HepG2 (cell line): ENCODE data around the gene ERCC5. TPM values are rescaled to one million over a fixed set of nuclear protein-coding genes. Genes with fewer than 3 reads are reported as not detected.

Experiments
- ATAC-seq: fragments of 200-7000 bp; cut with Tn5 transposase; 3 replicates; pipeline ENCODE4 v1.9.1; 2020; ENCODE audit warnings: mild to moderate bottlenecking, moderate library complexity
- BruUV-seq: library from RNA; stranded (reverse); fragments of 400-500 nt; replicated peaks from 2 replicates; lab custom pipeline; 2021; lab: Mats Ljungman, UMichigan
- CTCF ChIA-PET: fragments of 300-600 bp; formaldehyde crosslinking; extraction: SDS; loops from one replicate; lab custom pipeline; 2021; ENCODE audit warnings: low total read pairs, inconsistent platforms, low intra/inter-chr PET ratio; lab: Yijun Ruan, JAX
- POLR2A ChIA-PET: fragments of 350-600 bp; sonication (Branson Sonifier 250); formaldehyde crosslinking; loops from one replicate; lab custom pipeline; 2020; ENCODE audit warnings: antibody characterized with exemption, inconsistent platforms; lab: Yijun Ruan, JAX
- DNase-seq: peaks from one replicate; pipeline ENCODE4 v3.0.0-alpha.2; 2015; ENCODE audit warnings: low spot score
- FAIRE-seq: peaks from 3 replicates; lab custom pipeline; 2011; peaks lifted over from hg19 to GRCh38; lab: Jason Lieb, UNC
- H2AFZ ChIP-seq: one replicate; pipeline ENCODE4 v1.6.1; 2011; ENCODE audit warnings: low read length, inconsistent platforms
- H3K27ac ChIP-seq: fragments of 300-600 bp; 3 replicates; pipeline ENCODE4 v1.8.0; 2011; ENCODE audit warnings: mixed run types, mild to moderate bottlenecking, mixed read lengths, low read length, inconsistent platforms; ENCODE audit not compliant: insufficient read depth; ENCODE audit errors: extremely low read length
- H3K27me3 ChIP-seq, 2 experiments: fragments of 200-600 bp in 1 of 2; 2 replicates in 1 of 2; 3 replicates in 1 of 2; pipeline versions ENCODE4 v1.6.0 to v1.8.0; 2011; ENCODE audit warnings: low read length in 2 of 2, mild to moderate bottlenecking in 2 of 2, moderate library complexity in 2 of 2, inconsistent platforms in 1 of 2; ENCODE audit not compliant: insufficient read depth in 2 of 2, control insufficient read depth in 1 of 2
- H3K36me3 ChIP-seq, 2 experiments: fragments of 200-600 bp in 1 of 2; replicated peaks in 1 of 2; 2 replicates in 1 of 2; 3 replicates in 1 of 2; pipeline versions ENCODE4 v1.5.1 to v1.8.0; 2011; ENCODE audit warnings: low read length in 2 of 2, inconsistent platforms in 1 of 2; ENCODE audit not compliant: insufficient read depth in 2 of 2, control insufficient read depth in 1 of 2
- H3K4me1 ChIP-seq: 2 replicates; pipeline ENCODE4 v1.5.1; 2012; ENCODE audit warnings: low read length, inconsistent platforms; ENCODE audit not compliant: insufficient read depth
- H3K4me2 ChIP-seq: 2 replicates; pipeline ENCODE4 v1.6.0; 2011; ENCODE audit warnings: low read depth, low read length, inconsistent platforms
- H3K4me3 ChIP-seq, 3 experiments: fragments of 200-600 bp in 1 of 3; sonication (generic), shearing (Covaris generic) in 1 of 3; replicated peaks in 1 of 3; 2 replicates each; pipeline ENCODE4 v1.5.1; 2011 to 2016; ENCODE audit warnings: low read length in 3 of 3, inconsistent platforms in 2 of 3, low read depth in 2 of 3, mild to moderate bottlenecking in 2 of 3, control low read depth in 1 of 3, mixed read lengths in 1 of 3; ENCODE audit not compliant: insufficient read depth in 1 of 3
- H3K79me2 ChIP-seq: one replicate; pipeline ENCODE4 v1.6.1; 2011; ENCODE audit warnings: low read length, inconsistent platforms; ENCODE audit not compliant: insufficient read depth
- H3K9ac ChIP-seq: 2 replicates; pipeline ENCODE4 v1.6.0; 2011; ENCODE audit warnings: mild to moderate bottlenecking, low read depth, low read length, inconsistent platforms; ENCODE audit not compliant: insufficient read depth
- H3K9me3 ChIP-seq: 2 replicates; pipeline ENCODE4 v1.5.1; 2012; ENCODE audit warnings: mild to moderate bottlenecking, low read length
- H4K20me1 ChIP-seq: 2 replicates; pipeline ENCODE4 v1.6.0; 2011; ENCODE audit warnings: inconsistent platforms, mild to moderate bottlenecking, low read length, moderate library complexity; ENCODE audit not compliant: insufficient read depth
- ADNP ChIP-seq: sonication (generic); formaldehyde crosslinking; IDR thresholded peaks from 2 replicates; pipeline ENCODE4 v1.4.0; 2020; ENCODE audit warnings: missing genetic modification reagents
- GFI1 ChIP-seq: sonication (generic); formaldehyde crosslinking; IDR thresholded peaks from 2 replicates; pipeline ENCODE4 v1.5.0; 2020; ENCODE audit warnings: missing genetic modification reagents, mild to moderate bottlenecking, borderline replicate concordance
- KDM1A ChIP-seq: IDR thresholded peaks from 2 replicates; pipeline ENCODE4 v1.6.1; 2016; ENCODE audit warnings: missing compliant biosample characterization
- MED1 ChIP-seq: sonication (generic); formaldehyde crosslinking; IDR thresholded peaks from 2 replicates; pipeline ENCODE4 v1.4.0; 2020; ENCODE audit warnings: missing genetic modification reagents
- POLR2G ChIP-seq: fragments of 200-400 bp; formaldehyde crosslinking; IDR thresholded peaks from 2 replicates; pipeline ENCODE4 v1.6.1; 2018; ENCODE audit warnings: mild to moderate bottlenecking, low read depth, low read length, moderate library complexity
- ZBTB33 ChIP-seq: sonication (generic); formaldehyde crosslinking; IDR thresholded peaks from 2 replicates; pipeline ENCODE4 v1.4.0; 2020; ENCODE audit warnings: missing genetic modification reagents
- ZFP37 ChIP-seq: sonication (generic); formaldehyde crosslinking; IDR thresholded peaks from 2 replicates; pipeline ENCODE4 v1.4.0; 2020; ENCODE audit warnings: missing genetic modification reagents, borderline replicate concordance
- ZFP82 ChIP-seq: sonication (generic); formaldehyde crosslinking; IDR thresholded peaks from 2 replicates; pipeline ENCODE4 v1.5.1; 2020; ENCODE audit warnings: mild to moderate bottlenecking, missing genetic modification reagents, borderline replicate concordance
- WGBS: methylation state at CpG from one replicate; pipeline ENCODE4 v1.1.6; 2017; ENCODE audit warnings: low lambda C conversion rate; 5-methylcytosine and 5-hydroxymethylcytosine counted together
- in situ Hi-C: cut with HindIII; loops from 2 replicates; pipeline ENCODE4 v1.10.0; 2017; ENCODE audit warnings: low pct_unique_long_range_greater_than_20kb; ENCODE audit not compliant: extremely low pct_ligation_motif_present
- intact Hi-C: fragments of 100-400 bp; cut with micrococcal nuclease; formaldehyde crosslinking; loops from one replicate; pipeline ENCODE4 v1.10.0; 2022; ENCODE audit not compliant: unreplicated experiment
- polyA plus RNA-seq, 8 experiments: library from polyadenylated mRNA; depleted of rRNA in 3 of 8; stranded (reverse) in 7 of 8; unstranded in 1 of 8; fragments of >200 nt; fragmentation: Illumina TruSeq in 4 of 8; extraction: Trizol in 4 of 8; gene quantifications; 2 replicates each; pipeline versions ENCODE4 v1.2.1 to v1.2.3, GENCODE V29; 2011 to 2016; ENCODE audit warnings: low read depth in 4 of 8, missing spikeins in 1 of 8, mixed read lengths in 1 of 8; ENCODE audit not compliant: insufficient read depth in 1 of 8
- total RNA-seq, 5 experiments: library from RNA; depleted of rRNA; stranded (reverse); fragments of >200 nt; fragmentation: Illumina TruSeq; extraction: Trizol; gene quantifications; 2 replicates each; pipeline ENCODE4 v1.2.3, GENCODE V29; 2016; ENCODE audit warnings: low read depth in 1 of 5

ERCC5 gene
- total and polyA plus RNA-seq, 2 of the 13 experiments (the other 11 are each of a cell fraction or from before 2014, with no cell fraction given), result 12.9 to 35.5 TPM

DNA sequence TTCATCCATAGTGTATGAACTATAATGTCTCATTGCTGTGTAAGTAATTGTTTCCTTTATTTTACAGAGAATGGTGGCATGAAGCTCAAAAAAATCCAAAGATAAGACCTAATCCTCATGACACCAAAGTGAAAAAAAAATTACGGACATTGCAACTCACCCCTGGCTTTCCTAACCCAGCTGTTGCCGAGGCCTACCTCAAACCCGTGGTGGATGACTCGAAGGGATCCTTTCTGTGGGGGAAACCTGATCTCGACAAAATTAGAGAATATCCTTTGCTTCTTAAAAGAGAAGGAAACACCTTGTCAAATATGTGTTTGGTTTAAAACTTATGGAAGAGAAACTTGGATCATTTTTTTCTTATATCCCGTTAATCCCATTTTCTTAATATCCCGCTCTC lies 26.3 kb downstream of the ERCC5 start:
- ChIA-PET CTCF (no interaction called here), POLR2A (no interaction called here)
- no peaks in the 10 kb centered on the region for H3K79me2 ChIP-seq
- in situ Hi-C loops (no loop called here), intact Hi-C loops (loop anchor here (5.0 kb wide), 1 partner anchor 45 kb away; no protein-coding TSS in a partner anchor)
- peaks cover 3% of the 10 kb centered on the region; the same call in 1 of the 2 replicates for H3K4me1 ChIP-seq
- no peak overlapping the region for H3K9ac ChIP-seq
- H3K9me3 ChIP-seq, result no peaks in the 10 kb centered on the region
- FAIRE-seq (no peak), ATAC-seq (no peak), DNase-seq (no peak)
- H3K27ac ChIP-seq, result no peak overlapping the region
- H4K20me1 ChIP-seq, result peaks cover 5% of the 10 kb centered on the region; the same call in 1 of the 2 replicates
- H2AFZ ChIP-seq, result no peak overlapping the region
- no peak overlapping the region for H3K4me2 ChIP-seq
- TF ChIP-seq MED1 (CRISPR knock-in tag), result no peak
- TF ChIP-seq ZFP37 (CRISPR knock-in tag), result no peak
- TF ChIP-seq POLR2G, result no peak
- TF ChIP-seq ADNP (CRISPR knock-in tag), result no peak
- TF ChIP-seq ZFP82 (CRISPR knock-in tag), result no peak
- TF ChIP-seq GFI1 (CRISPR knock-in tag), result no peak
- H3K4me3 ChIP-seq, result no peak overlapping the region
- no peaks in the 10 kb centered on the region for H3K27me3 ChIP-seq
- WGBS, result 98% methylated on average over 7 of the region's 7 CpGs
- BruUV-seq, result no TSS peak
- peaks cover 12 to 56% of the 10 kb centered on the region in 2 experiments; a peak in 4 of 5 replicates for H3K36me3 ChIP-seq

DNA sequence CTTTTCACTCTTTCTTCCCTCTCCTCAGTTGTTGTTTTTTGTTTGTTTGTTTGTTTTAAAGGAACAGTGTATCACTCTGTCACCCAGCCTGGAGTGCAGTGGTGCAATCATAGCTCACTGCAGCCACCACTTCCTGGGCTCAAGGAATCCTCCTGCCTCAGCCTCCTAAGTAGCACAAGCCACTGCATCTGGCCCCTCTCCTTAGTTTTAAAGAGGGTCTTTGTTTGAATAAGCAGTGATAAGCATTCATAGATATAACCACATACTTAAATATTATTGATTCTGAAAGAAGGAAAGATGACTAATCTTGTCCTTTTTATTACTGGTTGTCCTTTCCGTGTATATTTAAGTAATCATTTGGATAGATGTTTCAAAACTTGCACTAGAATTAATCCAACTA lies 26.7 kb downstream of the ERCC5 start:
- DNase-seq (no peak), FAIRE-seq (no peak), ATAC-seq (no peak)
- Histone ChIP-seq H3K4me3 (no peak overlapping the region), H3K4me2 (no peak overlapping the region), H3K79me2 (no peaks in the 10 kb centered on the region), H3K36me3 (peaks cover 12 to 52% of the 10 kb centered on the region in 2 experiments; a peak in 4 of 5 replicates), H3K9ac (no peak overlapping the region), H3K9me3 (no peaks in the 10 kb centered on the region), H2AFZ (no peak overlapping the region), H4K20me1 (peaks cover 5% of the 10 kb centered on the region; the same call in 1 of the 2 replicates), H3K27ac (no peak overlapping the region), H3K4me1 (peaks cover 7% of the 10 kb centered on the region; the same call in 1 of the 2 replicates), H3K27me3 (no peaks in the 10 kb centered on the region)
- ChIA-PET POLR2A (no interaction called here), CTCF (no interaction called here)
- BruUV-seq, result no TSS peak
- TF ChIP-seq ZBTB33 (CRISPR knock-in tag), result no peak
- TF ChIP-seq KDM1A (CRISPR knock-in tag), result no peak
- intact Hi-C loops, result loop anchor here (5.0 kb wide), 1 partner anchor 45 kb away; no protein-coding TSS in a partner anchor
- WGBS, result 100% methylated on average over 1 of the region's 1 CpG
- in situ Hi-C loops, result no loop called here
